ENCODE data around the gene GGTLC3.
"Not testable (repeated sequence)": the region's sequence is repeated elsewhere in the genome, so short reads cannot be mapped to it uniquely, and the experiment has no call there.

The GGTLC3 gene

GRCh38 chr22:18512378-18512777, 5.6 kb downstream of the GGTLC3 start:
- not testable (repeated sequence) for H3K36me3 ChIP-seq (ENCODE audit: control insufficient read depth in 5 of 5, insufficient read depth in 5 of 5, low read length in 5 of 5); H3K27ac ChIP-seq (ENCODE audit: low read depth, low read length); H3K27me3 ChIP-seq (ENCODE audit: control insufficient read depth in 5 of 5, insufficient read depth in 4 of 5, low read length in 5 of 5); H3K4me3 ChIP-seq (ENCODE audit: low read depth in 1 of 5, low read length in 5 of 5); H3K9ac ChIP-seq (ENCODE audit: low read length in 5 of 5); H3K9me3 ChIP-seq (ENCODE audit: control insufficient read depth in 5 of 5, low read length in 5 of 5); H3K4me1 ChIP-seq (ENCODE audit: control insufficient read depth in 5 of 5, insufficient read depth in 5 of 5, low read length in 5 of 5)

- not testable (repeated sequence) for H3K9ac ChIP-seq (ENCODE audit: low read length in 5 of 5); H3K9me3 ChIP-seq (ENCODE audit: control insufficient read depth in 5 of 5, low read length in 5 of 5); H3K27me3 ChIP-seq (ENCODE audit: control insufficient read depth in 5 of 5, insufficient read depth in 4 of 5, low read length in 5 of 5); H3K36me3 ChIP-seq (ENCODE audit: control insufficient read depth in 5 of 5, insufficient read depth in 5 of 5, low read length in 5 of 5); H3K4me3 ChIP-seq (ENCODE audit: low read depth in 1 of 5, low read length in 5 of 5); H3K4me1 ChIP-seq (ENCODE audit: control insufficient read depth in 5 of 5, insufficient read depth in 5 of 5, low read length in 5 of 5); H3K27ac ChIP-seq (ENCODE audit: low read depth, low read length)
Measured at GRCh38 chr22:18511327-18511726, 6.6 kb downstream of the GGTLC3 start.

GRCh38 chr22:18496227-18496626, 21.7 kb downstream of the GGTLC3 start:
- not testable (repeated sequence) for H3K9ac ChIP-seq (ENCODE audit: low read length in 5 of 5)

More at GRCh38 chr22:18496227-18496626, 21.7 kb downstream of the GGTLC3 start:
- H3K4me3 ChIP-seq (ENCODE audit: low read depth in 1 of 5, low read length in 5 of 5); H3K36me3 ChIP-seq (ENCODE audit: control insufficient read depth in 5 of 5, insufficient read depth in 5 of 5, low read length in 5 of 5); H3K27me3 ChIP-seq (ENCODE audit: control insufficient read depth in 5 of 5, insufficient read depth in 4 of 5, low read length in 5 of 5); H3K4me1 ChIP-seq (ENCODE audit: control insufficient read depth in 5 of 5, insufficient read depth in 5 of 5, low read length in 5 of 5); H3K27ac ChIP-seq (ENCODE audit: low read depth, low read length); H3K9me3 ChIP-seq (ENCODE audit: control insufficient read depth in 5 of 5, low read length in 5 of 5): not testable (repeated sequence)
